ENCODE measurements around the gene ZBTB39.

GRCh38 chr12:57040211-57040610 lies 33.9 kb upstream of the ZBTB39 start:
- no peak for TF ChIP-seq CTCF (IDR thresholded peaks at IDR 0.05)
- no peak for TF ChIP-seq POLR2A (IDR thresholded peaks at IDR 0.05)

Data from Peyer's patch (tissue), 4 donors.